HEK293 (cell line): Measurements from ENCODE around the gene PITX1.

Experiments used
- CTCF ChIA-PET: fragments of 350-600 bp; formaldehyde crosslinking; extraction: SDS; loops from one replicate; lab custom pipeline; 2021; ENCODE audit warnings: antibody characterized with exemption; lab: Yijun Ruan, JAX
- POLR2A ChIA-PET: fragments of 300-600 bp; formaldehyde crosslinking; extraction: SDS; loops from one replicate; lab custom pipeline; 2020; ENCODE audit warnings: antibody characterized with exemption, inconsistent platforms; lab: Yijun Ruan, JAX
- H3K27ac ChIP-seq: fragments of 200-500 bp; sonication (Bioruptor generic); 2 replicates; pipeline ENCODE4 v1.5.1; 2014; ENCODE audit warnings: low read depth, low read length, control low read depth, inconsistent platforms; ENCODE audit errors: extremely low read depth
- H3K36me3 ChIP-seq, 2 experiments: fragments of 200-500 bp in 1 of 2; sonication (Bioruptor generic) in 1 of 2; 1 replicate in 1 of 2; 2 replicates in 1 of 2; pipeline ENCODE4 v1.5.1; 2014 to 2017; ENCODE audit warnings: inconsistent platforms in 2 of 2, low read length in 2 of 2; ENCODE audit not compliant: control insufficient read depth in 2 of 2, insufficient read depth in 1 of 2
- H3K4me1 ChIP-seq: fragments of 200-500 bp; sonication (Bioruptor generic); 2 replicates; pipeline ENCODE4 v1.5.1; 2014; ENCODE audit warnings: mild to moderate bottlenecking, low read length, inconsistent platforms; ENCODE audit not compliant: control insufficient read depth, insufficient read depth
- H3K4me3 ChIP-seq: 2 replicates; pipeline ENCODE4 v1.5.1; 2011; ENCODE audit warnings: low read depth, mild to moderate bottlenecking, control low read depth, low read length, moderate library complexity
- H3K9me3 ChIP-seq: fragments of 200-500 bp; sonication (Bioruptor generic); 2 replicates; pipeline ENCODE4 v1.5.1; 2014; ENCODE audit warnings: low read depth, low read length, inconsistent platforms; ENCODE audit not compliant: control insufficient read depth, insufficient read depth
- CTCF ChIP-seq: fragments of 450-650 bp; formaldehyde crosslinking; IDR thresholded peaks from 2 replicates; pipeline ENCODE4 v1.5.1; 2016; ENCODE audit warnings: missing biosample characterization, missing genetic modification characterization
- GLIS2 ChIP-seq: fragments of 450-650 bp; formaldehyde crosslinking; IDR thresholded peaks from 2 replicates; pipeline ENCODE4 v1.5.1; 2016; ENCODE audit warnings: missing biosample characterization, missing genetic modification characterization
- HOXA7 ChIP-seq: sonication (generic); formaldehyde crosslinking; IDR thresholded peaks from 2 replicates; pipeline ENCODE4 v1.8.1; 2022; ENCODE audit warnings: missing genetic modification reagents, borderline replicate concordance
- REPIN1 ChIP-seq: fragments of 450-650 bp; formaldehyde crosslinking; IDR thresholded peaks from 2 replicates; pipeline ENCODE4 v1.5.1; 2017; ENCODE audit warnings: missing biosample characterization, missing genetic modification characterization, low read depth
- ZBTB17 ChIP-seq: fragments of 450-650 bp; formaldehyde crosslinking; IDR thresholded peaks from 2 replicates; pipeline ENCODE4 v1.5.1; 2016; ENCODE audit warnings: missing biosample characterization, missing genetic modification characterization
- ZNF10 ChIP-seq: fragments of 450-650 bp; formaldehyde crosslinking; IDR thresholded peaks from 2 replicates; pipeline ENCODE4 v1.5.1; 2017; ENCODE audit warnings: missing biosample characterization, missing genetic modification characterization
- ZNF19 ChIP-seq: fragments of 450-650 bp; formaldehyde crosslinking; IDR thresholded peaks from 2 replicates; pipeline ENCODE4; 2016; ENCODE audit warnings: missing biosample characterization, missing genetic modification characterization, low read depth
- ZNF354C ChIP-seq: fragments of 450-650 bp; formaldehyde crosslinking; IDR thresholded peaks from 2 replicates; pipeline ENCODE4 v1.5.1; 2016; ENCODE audit warnings: missing biosample characterization, missing genetic modification characterization, low read depth, borderline replicate concordance
- ZNF398 ChIP-seq: fragments of 450-650 bp; formaldehyde crosslinking; IDR thresholded peaks from 2 replicates; pipeline ENCODE4 v1.5.1; 2017; ENCODE audit warnings: missing biosample characterization, missing genetic modification characterization
- ZNF449 ChIP-seq: fragments of 450-650 bp; formaldehyde crosslinking; IDR thresholded peaks from 2 replicates; pipeline ENCODE4 v1.5.1; 2017; ENCODE audit warnings: missing biosample characterization, mild to moderate bottlenecking, missing genetic modification characterization, moderate library complexity
- ZNF510 ChIP-seq: fragments of 450-650 bp; formaldehyde crosslinking; IDR thresholded peaks from 2 replicates; pipeline ENCODE4 v1.5.1; 2018; ENCODE audit warnings: mild to moderate bottlenecking, missing genetic modification characterization, missing biosample characterization; ENCODE audit not compliant: insufficient replicate concordance
- ZNF548 ChIP-seq: fragments of 450-650 bp; formaldehyde crosslinking; IDR thresholded peaks from 2 replicates; pipeline ENCODE4 v1.5.1; 2016; ENCODE audit warnings: missing biosample characterization, missing genetic modification characterization
- ZNF555 ChIP-seq: fragments of 450-650 bp; formaldehyde crosslinking; conservative IDR thresholded peaks from 2 replicates; pipeline ENCODE4 v1.5.1; 2017; ENCODE audit warnings: missing biosample characterization, mild to moderate bottlenecking, missing genetic modification characterization, inconsistent platforms
- ZNF560 ChIP-seq: fragments of 450-650 bp; formaldehyde crosslinking; IDR thresholded peaks from 2 replicates; pipeline ENCODE4 v1.5.1; 2017; ENCODE audit warnings: missing biosample characterization, missing genetic modification characterization, borderline replicate concordance
- ZNF580 ChIP-seq: fragments of 450-650 bp; formaldehyde crosslinking; IDR thresholded peaks from 2 replicates; pipeline ENCODE4 v1.5.1; 2016; ENCODE audit warnings: missing biosample characterization, missing genetic modification characterization
- ZNF600 ChIP-seq: fragments of 450-650 bp; formaldehyde crosslinking; IDR thresholded peaks from 2 replicates; pipeline ENCODE4 v1.5.1; 2016; ENCODE audit warnings: missing biosample characterization, missing genetic modification characterization
- ZNF670 ChIP-seq: fragments of 450-650 bp; formaldehyde crosslinking; IDR thresholded peaks from 2 replicates; pipeline ENCODE4 v1.5.1; 2016; ENCODE audit warnings: missing biosample characterization, missing genetic modification characterization, low read depth
- ZNF677 ChIP-seq: fragments of 450-650 bp; IDR thresholded peaks from 2 replicates; pipeline ENCODE4 v1.5.0; 2018; ENCODE audit warnings: missing biosample characterization, mild to moderate bottlenecking, missing genetic modification characterization, moderate library complexity
- ZNF692 ChIP-seq: fragments of 450-650 bp; formaldehyde crosslinking; IDR thresholded peaks from 2 replicates; pipeline ENCODE4 v1.5.1; 2016; ENCODE audit warnings: missing biosample characterization, missing genetic modification characterization
- ZNF701 ChIP-seq: fragments of 450-650 bp; formaldehyde crosslinking; IDR thresholded peaks from 2 replicates; pipeline ENCODE4 v1.5.1; 2016; ENCODE audit warnings: missing biosample characterization, missing genetic modification characterization
- ZNF785 ChIP-seq: fragments of 450-650 bp; formaldehyde crosslinking; IDR thresholded peaks from 2 replicates; pipeline ENCODE4 v1.5.1; 2016; ENCODE audit warnings: missing biosample characterization, missing genetic modification characterization
- ZSCAN5A ChIP-seq: fragments of 450-650 bp; formaldehyde crosslinking; IDR thresholded peaks from 2 replicates; pipeline ENCODE4 v1.5.1; 2016; ENCODE audit warnings: missing biosample characterization, missing genetic modification characterization

The PITX1 gene

GRCh38 chr5:135008981-135009735 lies 24.9 kb downstream of the PITX1 start:
- H3K27ac ChIP-seq, result no peak overlapping the region
- H3K9me3 ChIP-seq, result no peaks in the 10 kb centered on the region
- no peaks in the 10 kb centered on the region for H3K4me1 ChIP-seq
- no peak overlapping the region for H3K4me3 ChIP-seq
- ChIA-PET CTCF (no interaction called here), POLR2A (no interaction called here)
- H3K36me3 ChIP-seq, result no peaks in the 10 kb centered on the region
- no peak for TF ChIP-seq REPIN1 (tag by site-specific recombination)

GRCh38 chr5:135008556-135008955 lies 25.5 kb downstream of the PITX1 start:
- Histone ChIP-seq H3K9me3 (no peaks in the 10 kb centered on the region), H3K36me3 (no peaks in the 10 kb centered on the region), H3K27ac (no peak overlapping the region), H3K4me1 (no peaks in the 10 kb centered on the region), H3K4me3 (no peak overlapping the region)
- ChIA-PET CTCF (no interaction called here), POLR2A (no interaction called here)
- TF ChIP-seq CTCF (tag by site-specific recombination), result no peak
- TF ChIP-seq ZNF10, result no peak
- no peak for TF ChIP-seq ZNF600 (tag by site-specific recombination)
- no peak for TF ChIP-seq ZNF677 (tag by site-specific recombination)
- no peak for TF ChIP-seq ZNF670 (tag by site-specific recombination)
- TF ChIP-seq ZNF354C (tag by site-specific recombination), result no peak
- no peak for TF ChIP-seq GLIS2 (tag by site-specific recombination)
- no peak for TF ChIP-seq ZNF510 (tag by site-specific recombination)
- TF ChIP-seq ZNF19 (tag by site-specific recombination), result no peak
- no peak for TF ChIP-seq HOXA7 (CRISPR knock-in tag)
- no peak for TF ChIP-seq ZNF548 (tag by site-specific recombination)
- TF ChIP-seq ZBTB17 (tag by site-specific recombination), result no peak
- TF ChIP-seq ZNF449 (tag by site-specific recombination), result no peak

- no peak overlapping the region for H3K27ac ChIP-seq
- CTCF ChIA-PET, result interaction anchor here (0.5 kb wide), 1 partner anchor 716 kb away, joined by 3 read pairs; no protein-coding TSS in a partner anchor
- no peak overlapping the region for H3K4me3 ChIP-seq
- POLR2A ChIA-PET, result no interaction called here
- no peaks in the 10 kb centered on the region for H3K36me3 ChIP-seq
- no peaks in the 10 kb centered on the region for H3K9me3 ChIP-seq
- no peaks in the 10 kb centered on the region for H3K4me1 ChIP-seq
- no peak for TF ChIP-seq ZNF555 (tag by site-specific recombination)
- no peak for TF ChIP-seq ZSCAN5A (tag by site-specific recombination)
- TF ChIP-seq ZNF701, result no peak
- no peak for TF ChIP-seq ZNF398 (tag by site-specific recombination)
- TF ChIP-seq ZNF692 (tag by site-specific recombination), result no peak
- no peak for TF ChIP-seq ZNF560 (tag by site-specific recombination)
- TF ChIP-seq ZNF580 (tag by site-specific recombination), result no peak
- no peak for TF ChIP-seq ZNF785 (tag by site-specific recombination)
Observed at GRCh38 chr5:135007749-135008363, 26.2 kb downstream of the PITX1 start.
